Measurements from ENCODE around the gene ICAM2.

ICAM2 gene

GRCh38 chr17:64056269-64057005, 36.0 kb upstream of the ICAM2 start:
- H3K4me1 Mint-ChIP-seq (ENCODE audit: low read depth) = peaks cover 60% of the 10 kb centered on the region
- peak overlapping the region; percentile 52 for H3K27ac Mint-ChIP-seq
- no peak overlapping the region for H3K4me3 Mint-ChIP-seq

GRCh38 chr17:64055183-64056142, 35.0 kb upstream of the ICAM2 start:
- Mint-ChIP-seq H3K27ac (no peak overlapping the region), H3K4me3 (no peak overlapping the region), H3K4me1 (ENCODE audit: low read depth) (peaks cover 61% of the 10 kb centered on the region), H3K9me3 (no peaks in the 10 kb centered on the region), H3K27me3 (ENCODE audit: low read depth) (no peaks in the 10 kb centered on the region), H3K36me3 (ENCODE audit: low read depth) (peaks cover 73% of the 10 kb centered on the region)

More at GRCh38 chr17:64056269-64057005, 36.0 kb upstream of the ICAM2 start:
- H3K9me3 Mint-ChIP-seq = no peaks in the 10 kb centered on the region
- H3K36me3 Mint-ChIP-seq (ENCODE audit: low read depth) = peaks cover 69% of the 10 kb centered on the region
- no peaks in the 10 kb centered on the region for H3K27me3 Mint-ChIP-seq (ENCODE audit: low read depth)

GRCh38 chr17:64054304-64054703, 33.9 kb upstream of the ICAM2 start:
- Mint-ChIP-seq H3K9me3 (no peaks in the 10 kb centered on the region), H3K4me1 (ENCODE audit: low read depth) (peaks cover 64% of the 10 kb centered on the region), H3K36me3 (ENCODE audit: low read depth) (peaks cover 73% of the 10 kb centered on the region), H3K27ac (no peak overlapping the region), H3K27me3 (ENCODE audit: low read depth) (no peaks in the 10 kb centered on the region), H3K4me3 (no peak overlapping the region)

- peaks cover 54% of the 10 kb centered on the region for H3K4me1 Mint-ChIP-seq (ENCODE audit: low read depth)
Measured at GRCh38 chr17:64053101-64053500, 32.7 kb upstream of the ICAM2 start.

GRCh38 chr17:64051153-64051552, 30.7 kb upstream of the ICAM2 start:
- Mint-ChIP-seq H3K9me3 (no peaks in the 10 kb centered on the region), H3K36me3 (ENCODE audit: low read depth) (peaks cover 73% of the 10 kb centered on the region), H3K27me3 (ENCODE audit: low read depth) (no peaks in the 10 kb centered on the region), H3K4me1 (ENCODE audit: low read depth) (peaks cover 39% of the 10 kb centered on the region), H3K4me3 (peak overlapping the region; percentile 43), H3K27ac (peak overlapping the region; percentile 88)

More at GRCh38 chr17:64053101-64053500, 32.7 kb upstream of the ICAM2 start:
- no peaks in the 10 kb centered on the region for H3K9me3 Mint-ChIP-seq
- H3K36me3 Mint-ChIP-seq (ENCODE audit: low read depth) = peaks cover 73% of the 10 kb centered on the region
- H3K27me3 Mint-ChIP-seq (ENCODE audit: low read depth) = no peaks in the 10 kb centered on the region
- peak overlapping the region; percentile 66 for H3K27ac Mint-ChIP-seq
- H3K4me3 Mint-ChIP-seq = no peak overlapping the region

GRCh38 chr17:64048805-64049204, 28.4 kb upstream of the ICAM2 start:
- no peaks in the 10 kb centered on the region for H3K27me3 Mint-ChIP-seq (ENCODE audit: low read depth)
- H3K27ac Mint-ChIP-seq = no peak overlapping the region
- H3K4me1 Mint-ChIP-seq (ENCODE audit: low read depth) = peaks cover 39% of the 10 kb centered on the region

GRCh38 chr17:64045176-64045575, 24.7 kb upstream of the ICAM2 start:
- Mint-ChIP-seq H3K27me3 (ENCODE audit: low read depth) (no peaks in the 10 kb centered on the region), H3K4me1 (ENCODE audit: low read depth) (peaks cover 15% of the 10 kb centered on the region), H3K9me3 (no peaks in the 10 kb centered on the region), H3K27ac (no peak overlapping the region), H3K4me3 (no peak overlapping the region), H3K36me3 (ENCODE audit: low read depth) (peaks cover 73% of the 10 kb centered on the region)

More at GRCh38 chr17:64048805-64049204, 28.4 kb upstream of the ICAM2 start:
- Mint-ChIP-seq H3K9me3 (no peaks in the 10 kb centered on the region), H3K36me3 (ENCODE audit: low read depth) (peaks cover 82% of the 10 kb centered on the region), H3K4me3 (no peak overlapping the region)

GRCh38 chr17:64042700-64043485, 22.5 kb upstream of the ICAM2 start:
- Mint-ChIP-seq H3K9me3 (no peaks in the 10 kb centered on the region), H3K27ac (no peak overlapping the region), H3K36me3 (ENCODE audit: low read depth) (peaks cover 68% of the 10 kb centered on the region)

GRCh38 chr17:64041912-64042311, 21.5 kb upstream of the ICAM2 start:
- Mint-ChIP-seq H3K27ac (no peak overlapping the region), H3K9me3 (no peaks in the 10 kb centered on the region), H3K4me1 (ENCODE audit: low read depth) (peaks cover 8% of the 10 kb centered on the region), H3K27me3 (ENCODE audit: low read depth) (no peaks in the 10 kb centered on the region), H3K36me3 (ENCODE audit: low read depth) (peaks cover 70% of the 10 kb centered on the region), H3K4me3 (no peak overlapping the region)

More at GRCh38 chr17:64042700-64043485, 22.5 kb upstream of the ICAM2 start:
- no peak overlapping the region for H3K4me3 Mint-ChIP-seq
- no peaks in the 10 kb centered on the region for H3K27me3 Mint-ChIP-seq (ENCODE audit: low read depth)
- H3K4me1 Mint-ChIP-seq (ENCODE audit: low read depth) = peaks cover 8% of the 10 kb centered on the region

GRCh38 chr17:64040206-64040605, 19.8 kb upstream of the ICAM2 start:
- Mint-ChIP-seq H3K36me3 (ENCODE audit: low read depth) (peaks cover 65% of the 10 kb centered on the region), H3K4me1 (ENCODE audit: low read depth) (peaks cover 6% of the 10 kb centered on the region), H3K9me3 (no peaks in the 10 kb centered on the region), H3K4me3 (no peak overlapping the region), H3K27ac (peak overlapping the region; percentile 19), H3K27me3 (ENCODE audit: low read depth) (no peaks in the 10 kb centered on the region)

GRCh38 chr17:64039106-64039400, 18.6 kb upstream of the ICAM2 start:
- Mint-ChIP-seq H3K4me1 (ENCODE audit: low read depth) (peaks cover 5% of the 10 kb centered on the region), H3K9me3 (no peaks in the 10 kb centered on the region), H3K4me3 (no peak overlapping the region), H3K36me3 (ENCODE audit: low read depth) (peaks cover 60% of the 10 kb centered on the region), H3K27me3 (ENCODE audit: low read depth) (no peaks in the 10 kb centered on the region), H3K27ac (no peak overlapping the region)

- no peaks in the 10 kb centered on the region for H3K9me3 Mint-ChIP-seq
- H3K4me3 Mint-ChIP-seq = no peak overlapping the region
- H3K36me3 Mint-ChIP-seq (ENCODE audit: low read depth) = peaks cover 56% of the 10 kb centered on the region
- H3K4me1 Mint-ChIP-seq (ENCODE audit: low read depth) = peaks cover 5% of the 10 kb centered on the region
- H3K27me3 Mint-ChIP-seq (ENCODE audit: low read depth) = no peaks in the 10 kb centered on the region
- H3K27ac Mint-ChIP-seq = no peak overlapping the region
Measured at GRCh38 chr17:64038331-64039105, 18.1 kb upstream of the ICAM2 start.

GRCh38 chr17:64037802-64038201, 17.4 kb upstream of the ICAM2 start:
- Mint-ChIP-seq H3K9me3 (no peaks in the 10 kb centered on the region), H3K36me3 (ENCODE audit: low read depth) (peaks cover 57% of the 10 kb centered on the region), H3K27ac (no peak overlapping the region)

GRCh38 chr17:64037180-64037579, 16.7 kb upstream of the ICAM2 start:
- H3K4me1 Mint-ChIP-seq (ENCODE audit: low read depth) = peaks cover 7% of the 10 kb centered on the region
- H3K27me3 Mint-ChIP-seq (ENCODE audit: low read depth) = no peaks in the 10 kb centered on the region
- H3K4me3 Mint-ChIP-seq = no peak overlapping the region
- no peak overlapping the region for H3K27ac Mint-ChIP-seq
- peaks cover 54% of the 10 kb centered on the region for H3K36me3 Mint-ChIP-seq (ENCODE audit: low read depth)
- no peaks in the 10 kb centered on the region for H3K9me3 Mint-ChIP-seq

More at GRCh38 chr17:64037802-64038201, 17.4 kb upstream of the ICAM2 start:
- H3K27me3 Mint-ChIP-seq (ENCODE audit: low read depth) = no peaks in the 10 kb centered on the region
- H3K4me1 Mint-ChIP-seq (ENCODE audit: low read depth) = peaks cover 7% of the 10 kb centered on the region
- H3K4me3 Mint-ChIP-seq = no peak overlapping the region

Data from T-helper 1 cell treated with Interleukin-12 subunit alpha and Interleukin-12 subunit beta and Interleukin-4 antibody, amounts not matched to agents 30 μg/mL and 1 μg/mL, for 36 hours (primary cell).